GM21529 (cell line): ENCODE measurements around the gene MGST3.
"Not testable (repeated sequence)": the region's sequence is repeated elsewhere in the genome, so short reads cannot be mapped to it uniquely, and the experiment has no call there.

ENCODE experiments used
- ATAC-seq: cut with Tn5 transposase; IDR thresholded peaks from one replicate; pipeline ENCODE4 v1.9.1; 2021; ENCODE audit not compliant: unreplicated experiment

Gene MGST3

GRCh38 chr1:165696625-165697100 is 65.6 kb downstream of the MGST3 start:
- no peak for ATAC-seq

- ATAC-seq: no peak
Measured at GRCh38 chr1:165697491-165697880, 66.5 kb downstream of the MGST3 start.

- peak; percentile 91 for ATAC-seq
Measured at GRCh38 chr1:165697881-165698760, 67.1 kb downstream of the MGST3 start, which contains the start of gene ALDH9A1. Gene ALDH9A1 (minus strand): TSS chr1:165698562. CDS start chr1:165698558, 4 bp downstream.

GRCh38 chr1:165698761-165699052 is 67.7 kb downstream of the MGST3 start:
- ATAC-seq: no peak

- no peak for ATAC-seq
Measured at GRCh38 chr1:165699577-165699976, 68.5 kb downstream of the MGST3 start.

GRCh38 chr1:165701922-165702321 is 70.9 kb downstream of the MGST3 start:
- ATAC-seq: not testable (repeated sequence)

- ATAC-seq: no peak
Measured at GRCh38 chr1:165703648-165704047, 72.6 kb downstream of the MGST3 start.
